ENCODE data around the gene MSS51. TPM values are rescaled to one million over a fixed set of nuclear protein-coding genes. Genes with fewer than 3 reads are reported as not detected.

The MSS51 gene
- total RNA-seq, 1 experiment from 2014 or later, result 2.1 TPM

GRCh38 chr10:73410897-73411296, 22.5 kb downstream of the MSS51 start:
- H3K9me3 ChIP-seq, result no peaks in the 10 kb centered on the region
- no TSS peak for BruUV-seq (replicated peaks)
- H3K4me3 ChIP-seq (ENCODE audit: low read depth, low read length), result no peak overlapping the region
- DNase-seq, result no peak
- H3K27me3 Mint-ChIP-seq (ENCODE audit: insufficient read depth, unreplicated experiment), result no peaks in the 10 kb centered on the region
- peaks cover 49% of the 10 kb centered on the region for H3K4me1 Mint-ChIP-seq (ENCODE audit: low read depth, unreplicated experiment)
- no peaks in the 10 kb centered on the region for H3K27me3 ChIP-seq (replicated peaks; ENCODE audit: control insufficient read depth, insufficient read depth, low read length)
- H3K36me3 Mint-ChIP-seq (ENCODE audit: insufficient read depth, unreplicated experiment), result peaks cover 41% of the 10 kb centered on the region
- intact Hi-C loops (cut with micrococcal nuclease; ENCODE audit: unreplicated experiment), result loop anchor here (5.0 to 10.0 kb wide), 3 partner anchors 54 to 234 kb away; partner anchors contain the start of genes CFAP70, MRPS16 and MYOZ1
- no peaks in the 10 kb centered on the region for H3K36me3 ChIP-seq (ENCODE audit: control insufficient read depth, insufficient read depth, low read length)
- CTCF ChIA-PET, result interaction anchor here (0.6 kb wide), 1 partner anchor 75 kb away, joined by 4 read pairs; no protein-coding TSS in a partner anchor
- no peak for TF ChIP-seq CTCF (IDR thresholded peaks at IDR 0.05; ENCODE audit: insufficient read depth in 1 of 2, low read depth in 1 of 2, low read length in 1 of 2, severe bottlenecking in 1 of 2, unreplicated experiment in 1 of 2)
- H3K9me3 Mint-ChIP-seq (ENCODE audit: unreplicated experiment), result no peaks in the 10 kb centered on the region
- POLR2A ChIA-PET, result interaction anchor here (0.6 to 1.8 kb wide), 2 partner anchors 164 to 849 kb away, joined by 4 to 9 read pairs; partner anchors contain the start of gene DNAJC9
- H3K27ac Mint-ChIP-seq (ENCODE audit: unreplicated experiment), result no peak overlapping the region
- H3K4me3 Mint-ChIP-seq (ENCODE audit: unreplicated experiment), result no peak overlapping the region
- peaks cover 50% of the 10 kb centered on the region for H3K4me1 ChIP-seq

- intact Hi-C loops (cut with micrococcal nuclease; ENCODE audit: unreplicated experiment), result no loop called here
- Mint-ChIP-seq H3K36me3 (ENCODE audit: insufficient read depth, unreplicated experiment) (peaks cover 37% of the 10 kb centered on the region), H3K27ac (ENCODE audit: unreplicated experiment) (no peak overlapping the region), H3K27me3 (ENCODE audit: insufficient read depth, unreplicated experiment) (no peaks in the 10 kb centered on the region), H3K4me1 (ENCODE audit: low read depth, unreplicated experiment) (peaks cover 36% of the 10 kb centered on the region), H3K9me3 (ENCODE audit: unreplicated experiment) (no peaks in the 10 kb centered on the region), H3K4me3 (ENCODE audit: unreplicated experiment) (no peak overlapping the region)
- Histone ChIP-seq H3K4me3 (ENCODE audit: low read depth, low read length) (no peak overlapping the region), H3K4me1 (peaks cover 40% of the 10 kb centered on the region), H3K36me3 (ENCODE audit: control insufficient read depth, insufficient read depth, low read length) (no peaks in the 10 kb centered on the region), H3K9me3 (no peaks in the 10 kb centered on the region), H3K27me3 (replicated peaks; ENCODE audit: control insufficient read depth, insufficient read depth, low read length) (no peaks in the 10 kb centered on the region)
- DNase-seq, result no peak
- no peak for TF ChIP-seq CTCF (IDR thresholded peaks at IDR 0.05; ENCODE audit: insufficient read depth in 1 of 2, low read depth in 1 of 2, low read length in 1 of 2, severe bottlenecking in 1 of 2, unreplicated experiment in 1 of 2)
- ChIA-PET POLR2A (no interaction called here), CTCF (no interaction called here)
- BruUV-seq (replicated peaks), result no TSS peak
Measured at GRCh38 chr10:73408978-73409521, 24.3 kb downstream of the MSS51 start.

- no peaks in the 10 kb centered on the region for H3K36me3 ChIP-seq (ENCODE audit: control insufficient read depth, insufficient read depth, low read length)
- CTCF ChIA-PET, result no interaction called here
- peaks cover 40% of the 10 kb centered on the region for H3K4me1 ChIP-seq
- peak overlapping the region; percentile 31 for H3K27ac Mint-ChIP-seq (ENCODE audit: unreplicated experiment)
- peaks cover 32% of the 10 kb centered on the region for H3K36me3 Mint-ChIP-seq (ENCODE audit: insufficient read depth, unreplicated experiment)
- no peak for DNase-seq
- H3K4me1 Mint-ChIP-seq (ENCODE audit: low read depth, unreplicated experiment), result peaks cover 36% of the 10 kb centered on the region
- H3K9me3 Mint-ChIP-seq (ENCODE audit: unreplicated experiment), result no peaks in the 10 kb centered on the region
- BruUV-seq (replicated peaks), result no TSS peak
- H3K4me3 ChIP-seq (ENCODE audit: low read depth, low read length), result no peak overlapping the region
- intact Hi-C loops (cut with micrococcal nuclease; ENCODE audit: unreplicated experiment), result no loop called here
- no peaks in the 10 kb centered on the region for H3K27me3 Mint-ChIP-seq (ENCODE audit: insufficient read depth, unreplicated experiment)
- H3K27me3 ChIP-seq (replicated peaks; ENCODE audit: control insufficient read depth, insufficient read depth, low read length), result no peaks in the 10 kb centered on the region
- POLR2A ChIA-PET, result interaction anchor here (0.6 to 0.7 kb wide), 3 partner anchors 49 to 82 kb away, joined by 3 to 5 read pairs (median 4); no protein-coding TSS in a partner anchor
- no peaks in the 10 kb centered on the region for H3K9me3 ChIP-seq
- peak overlapping the region; percentile 6 for H3K4me3 Mint-ChIP-seq (ENCODE audit: unreplicated experiment)
- TF ChIP-seq CTCF (IDR thresholded peaks at IDR 0.05; ENCODE audit: insufficient read depth in 1 of 2, low read depth in 1 of 2, low read length in 1 of 2, severe bottlenecking in 1 of 2, unreplicated experiment in 1 of 2), result no peak
Measured at GRCh38 chr10:73408061-73408460, 25.3 kb downstream of the MSS51 start.

Measured in Caco-2 (cell line).